Measurements from ENCODE around the gene CDCP2.

Gene CDCP2

GRCh38 chr1:54091666-54092065 is 61.1 kb downstream of the CDCP2 start:
- DNase-seq (ENCODE audit: low read depth in 2 of 2) = no peak

DNA sequence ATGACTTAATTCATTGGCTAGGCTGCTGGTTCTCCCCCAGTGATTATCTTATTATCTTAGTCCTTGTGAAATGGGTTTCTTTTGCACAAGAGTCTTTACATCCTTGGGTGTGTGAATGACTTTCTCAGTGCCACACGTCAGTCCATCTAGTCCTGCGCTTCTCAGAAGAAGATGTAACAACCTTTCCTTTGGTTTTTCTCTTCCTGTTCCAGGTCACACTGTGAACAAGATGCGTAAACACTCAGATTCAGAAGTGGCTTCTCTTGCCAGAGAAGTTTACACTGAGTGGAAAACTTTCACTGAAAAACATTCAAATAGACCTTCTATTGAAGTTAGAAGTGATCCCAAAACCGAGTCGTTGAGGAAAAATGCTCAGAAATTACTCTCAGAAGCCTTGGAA is 64.4 kb downstream of the CDCP2 start:
- no peak for DNase-seq (ENCODE audit: low read depth in 2 of 2)

GRCh38 chr1:54086754-54087153 is 66.0 kb downstream of the CDCP2 start:
- no peak for DNase-seq (ENCODE audit: low read depth in 2 of 2)

- DNase-seq (ENCODE audit: low read depth in 2 of 2) = no peak
Measured at GRCh38 chr1:54084794-54085193, 68.0 kb downstream of the CDCP2 start.

Data from stimulated activated CD8-positive, alpha-beta memory T cell treated with anti-CD3 and anti-CD28 coated beads, Interleukin-2, amount 100 ng/mL, for 1 hour (primary cell).